Endothelial cell (in vitro differentiated cells): ENCODE results near the gene CACNA1C. TPM values are rescaled to one million over a fixed set of nuclear protein-coding genes. Genes with fewer than 3 reads are reported as not detected.

Experiments
- DNase-seq: peaks from one replicate; pipeline ENCODE4 v3.0.0; 2021; ENCODE audit warnings: low spot score
- H3K27ac Mint-ChIP-seq: one replicate; pipeline ENCODE4 v1.8.0; 2021; ENCODE audit warnings: mixed read lengths, inconsistent platforms; ENCODE audit not compliant: unreplicated experiment
- H3K27me3 Mint-ChIP-seq: one replicate; pipeline ENCODE4 v1.8.0; 2021; ENCODE audit warnings: mild to moderate bottlenecking, moderate library complexity, mixed read lengths, inconsistent platforms; ENCODE audit not compliant: unreplicated experiment
- H3K36me3 Mint-ChIP-seq: one replicate; pipeline ENCODE4 v1.8.0; 2021; ENCODE audit warnings: mild to moderate bottlenecking, low read depth, mixed read lengths, inconsistent platforms; ENCODE audit not compliant: unreplicated experiment
- H3K4me1 Mint-ChIP-seq: one replicate; pipeline ENCODE4 v1.8.0; 2021; ENCODE audit warnings: mild to moderate bottlenecking, mixed read lengths, inconsistent platforms; ENCODE audit not compliant: unreplicated experiment
- H3K4me3 Mint-ChIP-seq: one replicate; pipeline ENCODE4 v1.8.0; 2021; ENCODE audit warnings: mild to moderate bottlenecking, mixed read lengths, inconsistent platforms; ENCODE audit not compliant: unreplicated experiment
- H3K9me3 Mint-ChIP-seq: one replicate; pipeline ENCODE4 v1.8.0; 2021; ENCODE audit warnings: mixed read lengths, inconsistent platforms; ENCODE audit not compliant: unreplicated experiment
- CTCF ChIP-seq: fragments of 200-600 bp; sonication (generic); IDR thresholded peaks from one replicate; pipeline ENCODE4 v1.5.0; 2021; ENCODE audit warnings: antibody characterized with exemption; ENCODE audit not compliant: unreplicated experiment
- total RNA-seq: library from RNA; stranded (reverse); fragmentation: NEBNext Ultra II Directional; extraction: Animal tissue kit (Norgen Biotek cat#: 25700); gene quantifications from one replicate; pipeline ENCODE4 v1.2.1, GENCODE V29; 2021; ENCODE audit not compliant: unreplicated experiment

CACNA1C gene
- total RNA-seq, 1 donor from 2014 or later: 11.1 TPM

GRCh38 chr12:2380946-2381345 lies 328.2 kb downstream of the CACNA1C start:
- no peak for TF ChIP-seq CTCF
- Mint-ChIP-seq H3K27me3 (no peaks in the 10 kb centered on the region), H3K4me1 (peaks cover 12% of the 10 kb centered on the region), H3K27ac (no peak overlapping the region), H3K9me3 (no peaks in the 10 kb centered on the region), H3K36me3 (no peaks in the 10 kb centered on the region), H3K4me3 (no peak overlapping the region)
- no peak for DNase-seq

- Mint-ChIP-seq H3K36me3 (no peaks in the 10 kb centered on the region), H3K4me1 (peaks cover 12% of the 10 kb centered on the region), H3K27ac (no peak overlapping the region), H3K4me3 (no peak overlapping the region), H3K27me3 (no peaks in the 10 kb centered on the region), H3K9me3 (no peaks in the 10 kb centered on the region)
- no peak for TF ChIP-seq CTCF
- no peak for DNase-seq
Measured at GRCh38 chr12:2382370-2383155, 329.8 kb downstream of the CACNA1C start.

- Mint-ChIP-seq H3K27me3 (no peaks in the 10 kb centered on the region), H3K4me3 (no peak overlapping the region), H3K27ac (no peak overlapping the region), H3K36me3 (no peaks in the 10 kb centered on the region), H3K9me3 (no peaks in the 10 kb centered on the region), H3K4me1 (peaks cover 10% of the 10 kb centered on the region)
- no peak for DNase-seq
- no peak for TF ChIP-seq CTCF
Measured at GRCh38 chr12:2383325-2384028, 330.7 kb downstream of the CACNA1C start.

- no peak overlapping the region for H3K27ac Mint-ChIP-seq
- TF ChIP-seq CTCF: no peak
- no peaks in the 10 kb centered on the region for H3K36me3 Mint-ChIP-seq
- no peaks in the 10 kb centered on the region for H3K27me3 Mint-ChIP-seq
- H3K4me1 Mint-ChIP-seq: peaks cover 7% of the 10 kb centered on the region
- H3K4me3 Mint-ChIP-seq: no peak overlapping the region
- DNase-seq: no peak
- H3K9me3 Mint-ChIP-seq: no peaks in the 10 kb centered on the region
Measured at GRCh38 chr12:2384029-2384386, 331.2 kb downstream of the CACNA1C start.
